A549 (cell line): ENCODE measurements around the gene FGD1. TPM values are rescaled to one million over a fixed set of nuclear protein-coding genes. Genes with fewer than 3 reads are reported as not detected.
A peak's percentile ranks its signal among the peaks of the same experiment; 100 is the strongest.
"Not testable (repeated sequence)": the region's sequence is repeated elsewhere in the genome, so short reads cannot be mapped to it uniquely, and the experiment has no call there.

Experiments used
- ATAC-seq, 2 experiments: fragments of 200-7000 bp in 1 of 2; fragments of >200 bp in 1 of 2; cut with Nextera tagmentation in 1 of 2; cut with Tn5 transposase in 1 of 2; 3 replicates each; pipeline versions ENCODE4 v1.8.0 to v1.9.1; 2018 to 2020; ENCODE audit warnings: mild to moderate bottlenecking in 1 of 2, moderate library complexity in 1 of 2
- CTCF ChIA-PET: fragments of 300-600 bp; sonication (Branson Sonifier 250); formaldehyde crosslinking; extraction: SDS; loops from one replicate; lab custom pipeline; 2021; ENCODE audit warnings: antibody characterized with exemption, inconsistent platforms; lab: Yijun Ruan, JAX
- POLR2A ChIA-PET: fragments of 350-600 bp; formaldehyde crosslinking; extraction: SDS; loops from one replicate; lab custom pipeline; 2021; ENCODE audit warnings: antibody characterized with exemption, inconsistent platforms; lab: Yijun Ruan, JAX
- DNase-seq, 2 experiments: peaks; one replicate each; pipeline versions ENCODE4 v3.0.0 to v3.0.0-alpha.2; 2011 to 2016; ENCODE audit warnings: low read depth in 1 of 2, low spot score in 1 of 2
- FAIRE-seq: peaks from 2 replicates; lab custom pipeline; 2011; peaks lifted over from hg19 to GRCh38; lab: Jason Lieb, UNC
- H3K27ac ChIP-seq, 2 experiments: fragments of >200 bp; sonication (Bioruptor Twin); formaldehyde crosslinking; 3 replicates each; pipeline ENCODE4 v1.5.1; 2016 to 2017
- H3K4me1 ChIP-seq: fragments of >200 bp; sonication (Bioruptor Twin); formaldehyde crosslinking; 3 replicates; pipeline ENCODE4 v1.6.1; 2016
- H3K4me2 ChIP-seq: fragments of >200 bp; sonication (Bioruptor Twin); formaldehyde crosslinking; 3 replicates; pipeline ENCODE4 v1.6.1; 2016
- H3K4me3 ChIP-seq: fragments of >200 bp; sonication (Bioruptor Twin); formaldehyde crosslinking; 3 replicates; pipeline ENCODE4 v1.5.1; 2016
- H3K9me3 ChIP-seq: fragments of >200 bp; sonication (Bioruptor Twin); formaldehyde crosslinking; 3 replicates; pipeline ENCODE4 v1.6.1; 2016
- CHD4 ChIP-seq: fragments of 200-600 bp; sonication (generic); IDR thresholded peaks from 2 replicates; pipeline ENCODE4 v1.6.1; 2016; ENCODE audit warnings: antibody characterized with exemption, mild to moderate bottlenecking, borderline replicate concordance
- EHMT2 ChIP-seq: fragments of 200-600 bp; sonication (generic); IDR thresholded peaks from 2 replicates; pipeline ENCODE4 v1.6.1; 2016; ENCODE audit warnings: antibody characterized with exemption, low read depth, mild to moderate bottlenecking, moderate library complexity
- FOSB ChIP-seq: fragments of 250-450 bp; sonication (Bioruptor Pico); IDR thresholded peaks from 2 replicates; pipeline ENCODE4 v1.5.0; 2020; ENCODE audit warnings: mild to moderate bottlenecking, moderate library complexity
- FOSL2 ChIP-seq, 2 experiments: fragments of 450-650 bp in 1 of 2; fragments of >200 bp in 1 of 2; sonication (Bioruptor Twin) in 1 of 2; formaldehyde crosslinking; IDR thresholded peaks; 2 replicates each; pipeline versions ENCODE4 v1.5.0 to v1.6.1; 2016 to 2020; ENCODE audit warnings: mild to moderate bottlenecking in 1 of 2, moderate library complexity in 1 of 2
- FOXS1 ChIP-seq: fragments of 250-450 bp; sonication (Bioruptor Pico); IDR thresholded peaks from 2 replicates; pipeline ENCODE4 v1.5.0; 2020; ENCODE audit warnings: mild to moderate bottlenecking, moderate library complexity
- HEYL ChIP-seq: fragments of 250-450 bp; sonication (Bioruptor Pico); IDR thresholded peaks from 2 replicates; pipeline ENCODE4 v1.8.0; 2021; ENCODE audit warnings: mild to moderate bottlenecking, moderate library complexity
- HOXB13 ChIP-seq: fragments of 250-450 bp; sonication (Bioruptor Pico); IDR thresholded peaks from 2 replicates; pipeline ENCODE4 v1.5.0; 2020; ENCODE audit warnings: low read depth, mild to moderate bottlenecking, moderate library complexity
- JUN ChIP-seq, 2 experiments: fragments of >200 bp; sonication (Bioruptor Twin); formaldehyde crosslinking; IDR thresholded peaks; 2 replicates in 1 of 2; 3 replicates in 1 of 2; pipeline ENCODE4 v1.6.1; 2016 to 2017
- JUNB ChIP-seq: fragments of >200 bp; sonication (Bioruptor Twin); formaldehyde crosslinking; IDR thresholded peaks from 2 replicates; pipeline ENCODE4 v1.6.1; 2016
- KDM5A ChIP-seq: fragments of 200-600 bp; sonication (generic); IDR thresholded peaks from 2 replicates; pipeline ENCODE4 v1.6.1; 2016; ENCODE audit warnings: antibody characterized with exemption, mild to moderate bottlenecking
- MAX ChIP-seq: IDR thresholded peaks from 2 replicates; pipeline ENCODE4 v1.6.1; 2012
- MYC ChIP-seq: IDR thresholded peaks from 2 replicates; pipeline ENCODE4 v1.6.1; 2012; ENCODE audit warnings: mild to moderate bottlenecking, inconsistent platforms, low read length, improper control_type of control experiment, borderline replicate concordance
- POLR2A ChIP-seq: IDR thresholded peaks from 2 replicates; pipeline ENCODE4 v1.6.1; 2012; ENCODE audit warnings: mild to moderate bottlenecking, low read length
- POLR2AphosphoS2 ChIP-seq: conservative IDR thresholded peaks from 2 replicates; pipeline ENCODE4 v1.6.1; 2012; ENCODE audit warnings: low read length, improper control_type of control experiment, inconsistent platforms
- RFX5 ChIP-seq: fragments of 450-650 bp; IDR thresholded peaks from 2 replicates; pipeline ENCODE4 v1.7.1; 2014; ENCODE audit warnings: antibody characterized with exemption, mild to moderate bottlenecking, moderate library complexity
- ZC3H11A ChIP-seq: fragments of 450-650 bp; IDR thresholded peaks from 2 replicates; pipeline ENCODE4 v1.6.1; 2014; ENCODE audit warnings: antibody characterized with exemption, mild to moderate bottlenecking
- ZFP36 ChIP-seq: fragments of 450-650 bp; IDR thresholded peaks from 2 replicates; pipeline ENCODE4 v1.6.1; 2014; ENCODE audit warnings: borderline replicate concordance; ENCODE audit not compliant: partially characterized antibody
- ZNF302 ChIP-seq: fragments of 250-450 bp; sonication (Bioruptor Pico); IDR thresholded peaks from 2 replicates; pipeline ENCODE4 v1.9.0; 2021; ENCODE audit warnings: inconsistent platforms, mild to moderate bottlenecking, moderate library complexity
- WGBS: methylation state at CpG from one replicate; pipeline ENCODE4 v1.1.6; 2017; ENCODE audit errors: missing lambda C conversion rate; 5-methylcytosine and 5-hydroxymethylcytosine counted together
- polyA plus RNA-seq, 4 experiments: library from polyadenylated mRNA; depleted of rRNA in 3 of 4; stranded (reverse); fragments of >200 nt; fragmentation: RNase III in 1 of 4; extraction: RNeasy Plus Mini Kit Qiagen cat#74134 plus additional on column Dnase treatment in 1 of 4; gene quantifications; 2 replicates in 3 of 4; 3 replicates in 1 of 4; pipeline ENCODE4 v1.2.3, GENCODE V29; 2011 to 2017
- TF ChIP-seq, protein P1 (sequence below): fragments of >200 bp; sonication (Bioruptor Twin); formaldehyde crosslinking; IDR thresholded peaks from 2 replicates; pipeline ENCODE4 v1.6.1; 2016
- TF ChIP-seq, protein P2 (sequence below): fragments of 150-350 bp; IDR thresholded peaks from 2 replicates; pipeline ENCODE4 v1.6.1; 2014; ENCODE audit warnings: low read depth, mild to moderate bottlenecking, low read length

The FGD1 gene
- polyA plus RNA-seq, 2 of the 4 experiments (the other 2 are of a cell fraction): 1.9 to 5.8 TPM

- FAIRE-seq (peak; percentile 84), DNase-seq (no peak), ATAC-seq (no peak; a peak in 1 of 6 replicates)
- Histone ChIP-seq H3K4me1 (peaks cover 22% of the 10 kb centered on the region), H3K4me3 (peak overlapping the region; percentile 88), H3K27ac (peak overlapping the region; percentile 92 to 95), H3K9me3 (no peaks in the 10 kb centered on the region), H3K4me2 (peak overlapping the region; percentile 81)
- 76% methylated on average over 9 of the region's 10 CpGs for WGBS
- ChIA-PET POLR2A (interaction anchor here (3.5 kb wide), 1 partner anchor 35 kb away, joined by 10 read pairs; the partner anchor contains the start of gene GNL3L), CTCF (no interaction called here)
- TF ChIP-seq KDM5A (no peak), MYC (no peak), ZFP36 (peak; percentile 57), POLR2A (no peak), HEYL (no peak), HOXB13 (CRISPR knock-in tag) (no peak)
- TF ChIP-seq, protein P1, sequence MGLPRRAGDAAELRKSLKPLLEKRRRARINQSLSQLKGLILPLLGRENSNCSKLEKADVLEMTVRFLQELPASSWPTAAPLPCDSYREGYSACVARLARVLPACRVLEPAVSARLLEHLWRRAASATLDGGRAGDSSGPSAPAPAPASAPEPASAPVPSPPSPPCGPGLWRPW: no peak
Observed at GRCh38 chrX:54494166-54494988, 1.7 kb downstream of the FGD1 start.

DNA sequence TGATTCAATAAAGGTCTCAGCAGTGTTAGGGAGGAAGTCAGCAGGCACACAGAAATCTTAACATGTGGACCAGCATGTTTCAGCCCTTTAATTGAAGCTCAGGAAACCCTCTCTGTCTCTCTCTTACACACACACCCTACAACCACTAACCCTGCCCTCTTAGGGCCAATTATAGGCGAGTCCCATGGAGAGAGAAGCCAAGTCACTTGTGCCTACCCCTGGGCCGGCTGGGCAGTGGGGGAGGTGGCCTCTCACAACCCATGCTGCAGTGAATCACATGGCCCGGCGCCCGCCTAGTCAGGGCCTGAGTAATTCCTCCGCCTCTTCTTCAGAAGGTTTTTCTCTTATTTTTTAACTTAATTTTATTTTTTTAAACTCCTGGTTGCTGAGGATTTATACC, 3.7 kb downstream of the FGD1 start:
- DNase-seq: no peak
- ChIA-PET CTCF (no interaction called here), POLR2A (no interaction called here)
- no peak for FAIRE-seq
- H3K27ac ChIP-seq: peak overlapping the region; percentile 1 to 80; a peak in 4 of 6 replicates
- no peaks in the 10 kb centered on the region for H3K9me3 ChIP-seq
- WGBS: 41% methylated on average over 6 of the region's 6 CpGs
- peak overlapping the region; percentile 35 for H3K4me2 ChIP-seq
- TF ChIP-seq CHD4 (no peak), MAX (0 out of 2 replicates have a peak, but pooled peaks have one; percentile 32)
- H3K4me3 ChIP-seq: no peak overlapping the region
- H3K4me1 ChIP-seq: peaks cover 22% of the 10 kb centered on the region
- ATAC-seq: no peak

DNA sequence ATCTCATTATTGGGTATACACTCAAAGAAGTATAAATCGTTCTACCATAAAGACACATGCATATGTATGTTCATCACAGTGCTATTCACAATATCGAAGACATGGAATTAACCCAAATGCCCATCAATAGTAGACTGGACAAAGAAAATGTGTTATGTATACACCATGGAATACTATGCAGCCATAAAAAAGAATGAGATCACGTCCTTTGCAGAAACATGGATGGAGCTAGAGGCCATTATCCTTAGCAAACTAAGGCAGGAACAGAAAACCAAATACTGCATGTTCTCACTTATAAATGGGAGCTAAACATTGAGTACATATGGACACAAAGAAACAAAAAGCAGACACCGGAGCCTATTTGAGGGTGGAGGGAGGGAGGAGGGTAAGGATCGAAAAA, 6.2 kb downstream of the FGD1 start:
- H3K4me3 ChIP-seq, CTCF ChIA-PET, FAIRE-seq, H3K9me3 ChIP-seq, POLR2A ChIA-PET, H3K4me2 ChIP-seq, DNase-seq, ATAC-seq, H3K27ac ChIP-seq: not testable (repeated sequence)
- 85% methylated on average over 5 of the region's 5 CpGs for WGBS
- peaks cover 20% of the 10 kb centered on the region for H3K4me1 ChIP-seq

GRCh38 chrX:54484666-54485065, 11.4 kb downstream of the FGD1 start:
- DNase-seq: no peak
- WGBS: 56% methylated on average over 2 of the region's 3 CpGs
- POLR2A ChIA-PET: no interaction called here
- Histone ChIP-seq H3K9me3 (no peaks in the 10 kb centered on the region), H3K4me3 (no peak overlapping the region), H3K27ac (no peak overlapping the region), H3K4me2 (no peak overlapping the region), H3K4me1 (peaks cover 7% of the 10 kb centered on the region; the same call in 1 of the 3 replicates)
- ATAC-seq: peak; percentile 45 to 62; a peak in 4 of 6 replicates
- no peak for TF ChIP-seq ZFP36
- no peak for TF ChIP-seq POLR2AphosphoS2
- no peak for TF ChIP-seq ZC3H11A
- TF ChIP-seq, protein P1: no peak
- no peak for TF ChIP-seq KDM5A
- CTCF ChIA-PET: no interaction called here
- FAIRE-seq: no peak

DNA sequence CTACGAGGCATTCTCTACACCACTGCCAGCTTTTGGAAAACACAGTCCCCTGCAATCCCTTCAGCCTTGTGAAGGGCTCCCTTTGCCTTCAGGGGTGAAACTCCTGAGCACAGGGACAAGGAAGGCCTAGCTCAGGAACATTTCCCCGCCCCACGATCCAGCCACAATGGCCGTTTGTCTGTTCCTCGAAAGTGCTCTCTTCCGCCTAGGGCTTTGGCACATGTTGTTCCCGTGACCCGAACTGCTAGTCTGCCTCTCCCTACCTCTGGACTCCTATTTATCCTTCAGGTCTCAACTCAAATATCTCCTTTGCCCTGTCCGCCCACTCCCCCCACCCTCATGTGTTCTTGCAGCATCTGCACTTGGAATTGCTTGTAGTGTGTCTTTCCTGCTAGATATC, 12.1 kb downstream of the FGD1 start:
- no peak for FAIRE-seq
- CTCF ChIA-PET: no interaction called here
- TF ChIP-seq, protein P2, sequence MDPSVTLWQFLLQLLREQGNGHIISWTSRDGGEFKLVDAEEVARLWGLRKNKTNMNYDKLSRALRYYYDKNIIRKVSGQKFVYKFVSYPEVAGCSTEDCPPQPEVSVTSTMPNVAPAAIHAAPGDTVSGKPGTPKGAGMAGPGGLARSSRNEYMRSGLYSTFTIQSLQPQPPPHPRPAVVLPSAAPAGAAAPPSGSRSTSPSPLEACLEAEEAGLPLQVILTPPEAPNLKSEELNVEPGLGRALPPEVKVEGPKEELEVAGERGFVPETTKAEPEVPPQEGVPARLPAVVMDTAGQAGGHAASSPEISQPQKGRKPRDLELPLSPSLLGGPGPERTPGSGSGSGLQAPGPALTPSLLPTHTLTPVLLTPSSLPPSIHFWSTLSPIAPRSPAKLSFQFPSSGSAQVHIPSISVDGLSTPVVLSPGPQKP: no peak
- TF ChIP-seq JUN (IDR thresholded peaks at IDR 0.05): no peak
- TF ChIP-seq FOSB (CRISPR knock-in tag): no peak
- TF ChIP-seq FOXS1 (CRISPR knock-in tag): no peak
- no peak for TF ChIP-seq POLR2A
- TF ChIP-seq FOSL2 (IDR thresholded peaks at IDR 0.05): no peak
- no peak for TF ChIP-seq FOSL2 (CRISPR knock-in tag; IDR thresholded peaks at IDR 0.05)
- no peak for TF ChIP-seq EHMT2
- no peak for TF ChIP-seq HEYL
- TF ChIP-seq, protein P1: no peak
- TF ChIP-seq JUNB: no peak
- TF ChIP-seq KDM5A: no peak
- TF ChIP-seq RFX5: no peak
- no peak for TF ChIP-seq ZNF302 (CRISPR knock-in tag)
- no peak for TF ChIP-seq POLR2AphosphoS2
- no peak overlapping the region for H3K4me3 ChIP-seq
- ATAC-seq: no peak
- POLR2A ChIA-PET: no interaction called here
- no peak overlapping the region for H3K4me2 ChIP-seq
- no peak for DNase-seq
- H3K27ac ChIP-seq: no peak overlapping the region
- WGBS: 90% methylated on average over 9 of the region's 9 CpGs
- peaks cover 7% of the 10 kb centered on the region; the same call in 1 of the 3 replicates for H3K4me1 ChIP-seq
- H3K9me3 ChIP-seq: no peaks in the 10 kb centered on the region
